Aorta (tissue), 5 donors: ENCODE data around the gene PEX14. TPM values are rescaled to one million over a fixed set of nuclear protein-coding genes. Genes with fewer than 3 reads are reported as not detected.
"Not testable (repeated sequence)": the region's sequence is repeated elsewhere in the genome, so short reads cannot be mapped to it uniquely, and the experiment has no call there.

ENCODE experiments used
- ATAC-seq: fragments of 200-7000 bp; cut with Tn5 transposase; one replicate; pipeline ENCODE4 v1.9.1; 2022; ENCODE audit warnings: moderate library complexity; ENCODE audit not compliant: low FRiP score
- DNase-seq, 2 donors: peaks; one replicate each; pipeline ENCODE4 v3.0.0-alpha.2; 2020
- H3K27ac ChIP-seq, 2 donors: one replicate each; pipeline ENCODE4 v1.5.1; 2013; ENCODE audit warnings: low read length in 2 of 2, mild to moderate bottlenecking in 2 of 2, moderate library complexity in 2 of 2, control low read depth in 1 of 2, inconsistent platforms in 1 of 2, low read depth in 1 of 2
- H3K27me3 ChIP-seq, 2 donors: one replicate each; pipeline ENCODE4 v1.6.1; 2013; ENCODE audit warnings: control low read depth in 1 of 2, low read length in 1 of 2, mild to moderate bottlenecking in 1 of 2, moderate library complexity in 1 of 2; ENCODE audit not compliant: insufficient read depth in 2 of 2, control insufficient read depth in 1 of 2
- H3K36me3 ChIP-seq, 2 donors: one replicate each; pipeline ENCODE4 v1.6.1; 2013; ENCODE audit warnings: control low read depth in 1 of 2, low read length in 1 of 2, mild to moderate bottlenecking in 1 of 2; ENCODE audit not compliant: insufficient read depth in 2 of 2, control insufficient read depth in 1 of 2
- H3K4me1 ChIP-seq, 2 donors: one replicate each; pipeline ENCODE4 v1.6.1; 2013; ENCODE audit warnings: low read length in 2 of 2, control low read depth in 1 of 2, mild to moderate bottlenecking in 1 of 2, moderate library complexity in 1 of 2; ENCODE audit not compliant: insufficient read depth in 2 of 2, control insufficient read depth in 1 of 2
- H3K4me3 ChIP-seq, 2 donors: one replicate each; pipeline ENCODE4 v1.5.1; 2013; ENCODE audit warnings: low read length in 2 of 2, control low read depth in 1 of 2, mild to moderate bottlenecking in 1 of 2
- H3K9me3 ChIP-seq: one replicate; pipeline ENCODE4 v1.6.1; 2013; ENCODE audit warnings: mild to moderate bottlenecking, low read length; ENCODE audit not compliant: control insufficient read depth
- WGBS, 2 donors: extraction: QIAGEN DNeasy Blood & Tissue Kit; methylation state at CpG; one replicate each; pipeline ENCODE4 v1.1.7; 2013; 5-methylcytosine and 5-hydroxymethylcytosine counted together
- intact Hi-C, 2 donors: fragments of 100-400 bp; cut with DNase I; formaldehyde crosslinking; loops; one replicate each; pipeline versions ENCODE4 v1.14.2 to v1.15.0; 2022
- long read RNA-seq, 2 donors: library from polyadenylated mRNA; unstranded; transcript quantifications; one replicate each; pipeline ENCODE4 v2.0.0, GENCODE V29; 2020 to 2021
- polyA plus RNA-seq, 2 donors: library from polyadenylated mRNA; stranded (reverse); fragments of 200-250 nt; gene quantifications; one replicate each; pipeline ENCODE4 v1.2.3, GENCODE V29; 2013
- total RNA-seq, 2 donors: library from RNA; stranded (reverse); fragmentation: NEBNext Ultra II Directional; extraction: Animal tissue kit (Norgen Biotek cat#: 25700); gene quantifications; one replicate each; pipeline ENCODE4 v1.2.1, GENCODE V29; 2021
- donor health status: healthy with polysubstance abuse.
- donor health status: Bipolar disorder and iron deficiency.
- donor health status: DM: no; HTN: no; CAD: no.
- donor health status: DM: no; HTN: no; CAD: no.
- donor health status: DM: yes; HTN: yes; CAD: no.

PEX14 gene
- total RNA-seq (10 to 100 TPM; 14.0 to 16.9 TPM), polyA plus RNA-seq (10 to 100 TPM in 1 of 2 donors, 1 to 10 TPM in 1; 4.5 to 14.8 TPM)
- long read RNA-seq, donor 1, transcript PEX14-201 (9 exons, 1,985 nt), result major isoform, 14 of 27 reads
- long read RNA-seq, donor 1, partial matches to known transcripts, result 3 of 27 reads
- long read RNA-seq, donor 1, other reads (novel, unspliced or antisense), result 10 of 27 reads
- long read RNA-seq, donor 2, partial matches to known transcripts, result 0 of 6 reads
- long read RNA-seq, donor 2, other reads (novel, unspliced or antisense), result 6 of 6 reads

GRCh38 chr1:10474613-10475507 lies at the start of gene PEX14:
TSS of gene PEX14 (plus strand) at chr1:10474950. CDS start at chr1:10474967, 17 bp downstream.
- peaks cover 2 to 5% of the 10 kb centered on the region in 2 donors for H3K4me1 ChIP-seq
- DNase-seq, result peak; percentile 92 to 94
- H3K27me3 ChIP-seq, result peaks cover 0 to 1% of the 10 kb centered on the region in 2 donors
- peak within 1 kb of the TSS; percentile 74 to 89 for H3K4me3 ChIP-seq
- H3K27ac ChIP-seq, result no peak within 1 kb of the TSS
- ATAC-seq, result peak; percentile 94
- 10 to 13% methylated on average over 42 to 50 of the region's 50 CpGs for WGBS, 2 donors
- intact Hi-C loops, result loop anchor here in 1 of 2 donors (5.0 kb wide), 1 partner anchor 43 kb away; the partner anchor contains the start of gene CENPS
- H3K36me3 ChIP-seq, result no peaks in the 10 kb centered on the region
- H3K9me3 ChIP-seq, result no peaks in the 10 kb centered on the region

- not testable (repeated sequence) for H3K4me3 ChIP-seq, H3K27ac ChIP-seq, H3K27me3 ChIP-seq, H3K4me1 ChIP-seq, DNase-seq, H3K9me3 ChIP-seq, H3K36me3 ChIP-seq, ATAC-seq
- WGBS, 2 donors, result 83 to 85% methylated on average over 21 of the region's 21 CpGs
- intact Hi-C loops, result loop anchor here in 1 of 2 donors (10.0 kb wide), 1 partner anchor 481 kb away; the partner anchor contains the start of genes LZIC and NMNAT1
Observed at GRCh38 chr1:10425826-10426534, 48.8 kb upstream of the PEX14 start.

GRCh38 chr1:10426535-10426848 lies 48.3 kb upstream of the PEX14 start:
- H3K9me3 ChIP-seq, result not testable (repeated sequence)

GRCh38 chr1:10428984-10429383 lies 45.8 kb upstream of the PEX14 start:
- intact Hi-C loops, result loop anchor here (1.0 to 10.0 kb wide), 2 partner anchors 52 to 484 kb away; partner anchors contain the start of genes LZIC (in 1 of the 2) and NMNAT1 (in 1 of the 2)
- ATAC-seq (no peak), DNase-seq (no peak)
- H3K27ac ChIP-seq, result no peak overlapping the region
- WGBS, 2 donors, result 82 to 85% methylated on average over 5 of the region's 5 CpGs
- no peaks in the 10 kb centered on the region for H3K4me1 ChIP-seq
- H3K36me3 ChIP-seq, result no peaks in the 10 kb centered on the region
- no peak overlapping the region for H3K4me3 ChIP-seq
- no peaks in the 10 kb centered on the region for H3K9me3 ChIP-seq
- H3K27me3 ChIP-seq, result no peaks in the 10 kb centered on the region

More at GRCh38 chr1:10426535-10426848, 48.3 kb upstream of the PEX14 start:
- intact Hi-C loops, result loop anchor here in 1 of 2 donors (10.0 kb wide), 1 partner anchor 482 kb away; the partner anchor contains the start of genes LZIC and NMNAT1
- not testable (repeated sequence) for H3K36me3 ChIP-seq, H3K4me1 ChIP-seq, H3K27me3 ChIP-seq, ATAC-seq, H3K27ac ChIP-seq, H3K4me3 ChIP-seq, DNase-seq
- 92 to 96% methylated on average over 12 to 21 of the region's 21 CpGs for WGBS, 2 donors

- intact Hi-C loops, result loop anchor here (1.0 to 10.0 kb wide), 6 partner anchors 32 to 485 kb away; partner anchors contain the start of genes DFFA (in 1 of the 2), LZIC (in 1 of the 2), NMNAT1 (in 1 of the 2) and PEX14 (in 1 of the 2)
- Histone ChIP-seq H3K4me3 (no peak overlapping the region), H3K27me3 (no peaks in the 10 kb centered on the region), H3K36me3 (no peaks in the 10 kb centered on the region), H3K9me3 (no peaks in the 10 kb centered on the region), H3K27ac (no peak overlapping the region), H3K4me1 (no peaks in the 10 kb centered on the region)
- 3 to 4% methylated on average over 16 of the region's 16 CpGs for WGBS, 2 donors
- DNase-seq (peak in 1 of 2 donors; percentile 58), ATAC-seq (no peak)
Observed at GRCh38 chr1:10429868-10430215, 44.9 kb upstream of the PEX14 start.

GRCh38 chr1:10430216-10431069 lies 44.3 kb upstream of the PEX14 start, which contains the start of gene CENPS:
TSS of gene CENPS (plus strand) at chr1:10430433. CDS start at chr1:10430518, 85 bp downstream.
- no peaks in the 10 kb centered on the region for H3K4me1 ChIP-seq
- no peaks in the 10 kb centered on the region for H3K36me3 ChIP-seq
- 0% methylated on average over 63 to 95 of the region's 95 CpGs for WGBS, 2 donors
- H3K9me3 ChIP-seq, result no peaks in the 10 kb centered on the region
- ATAC-seq, result peak; percentile 99
- DNase-seq, result peak; percentile 96 to 98
- H3K27ac ChIP-seq, result no peak within 1 kb of the TSS
- peak within 1 kb of the TSS; percentile 38 to 46 for H3K4me3 ChIP-seq
- H3K27me3 ChIP-seq, result no peaks in the 10 kb centered on the region
- intact Hi-C loops, result loop anchor here (1.0 to 5.0 kb wide), 5 partner anchors 32 to 436 kb away; partner anchors contain the start of genes DFFA (in 1 of the 2) and PEX14 (in 1 of the 2)

- Histone ChIP-seq H3K9me3 (no peaks in the 10 kb centered on the region), H3K27me3 (no peaks in the 10 kb centered on the region), H3K27ac (no peak overlapping the region), H3K4me3 (peak overlapping the region; percentile 38 to 46), H3K36me3 (no peaks in the 10 kb centered on the region), H3K4me1 (no peaks in the 10 kb centered on the region)
- WGBS, 2 donors, result 24% methylated on average over 30 of the region's 30 CpGs
- DNase-seq (no peak), ATAC-seq (no peak)
- intact Hi-C loops, result loop anchor here (2.0 to 5.0 kb wide), 3 partner anchors 41 to 436 kb away; partner anchors contain the start of genes DFFA (in 1 of the 2) and PEX14 (in 1 of the 2)
Observed at GRCh38 chr1:10431070-10431730, 43.5 kb upstream of the PEX14 start.
